ENCODE results near the gene SNX25. TPM values are rescaled to one million over a fixed set of nuclear protein-coding genes. Genes with fewer than 3 reads are reported as not detected.

Gene SNX25
- total and polyA plus RNA-seq, 2 of the 13 experiments (the other 11 are each of a cell fraction or from before 2014, with no cell fraction given), result 23.4 to 23.5 TPM

DNA sequence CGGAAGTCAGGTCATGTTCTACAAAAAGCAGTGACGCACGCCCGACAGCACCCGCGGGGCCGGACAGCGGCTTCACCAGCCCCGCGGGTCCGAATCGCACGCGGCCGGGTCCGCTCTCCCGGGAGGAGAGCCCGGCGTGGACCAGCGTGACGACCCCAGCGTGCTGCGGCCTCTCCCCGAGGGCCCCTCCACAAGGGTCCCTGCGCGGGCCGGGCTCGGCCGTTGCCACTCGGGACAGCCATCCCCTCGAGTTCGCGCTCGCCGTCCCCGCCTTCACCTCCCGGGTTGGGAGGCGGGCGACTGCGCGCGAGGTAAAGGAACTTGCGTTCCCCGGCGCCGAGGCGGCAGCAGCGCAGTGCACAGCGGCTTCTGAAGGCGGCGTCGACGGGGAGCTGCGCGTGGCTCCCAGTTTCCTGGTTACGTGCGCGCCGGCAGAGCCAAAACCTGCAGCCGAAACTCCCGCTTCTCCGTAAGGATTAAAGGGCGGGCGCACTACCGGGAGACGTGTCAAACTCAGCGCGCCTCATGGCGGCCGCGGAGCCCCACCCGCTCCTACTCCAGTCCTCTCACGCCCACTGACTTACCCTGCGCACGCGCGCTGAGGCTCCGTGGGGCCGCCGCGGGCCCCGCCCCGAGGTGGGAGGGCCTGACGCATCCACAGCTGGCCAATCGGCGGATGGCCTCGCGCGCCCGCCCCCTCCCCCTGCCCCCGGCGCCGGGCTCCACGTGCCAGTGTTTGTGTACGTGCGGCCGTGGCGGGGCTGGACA, 186.7 kb downstream of the SNX25 start (continued):
- TF ChIP-seq, protein P1, sequence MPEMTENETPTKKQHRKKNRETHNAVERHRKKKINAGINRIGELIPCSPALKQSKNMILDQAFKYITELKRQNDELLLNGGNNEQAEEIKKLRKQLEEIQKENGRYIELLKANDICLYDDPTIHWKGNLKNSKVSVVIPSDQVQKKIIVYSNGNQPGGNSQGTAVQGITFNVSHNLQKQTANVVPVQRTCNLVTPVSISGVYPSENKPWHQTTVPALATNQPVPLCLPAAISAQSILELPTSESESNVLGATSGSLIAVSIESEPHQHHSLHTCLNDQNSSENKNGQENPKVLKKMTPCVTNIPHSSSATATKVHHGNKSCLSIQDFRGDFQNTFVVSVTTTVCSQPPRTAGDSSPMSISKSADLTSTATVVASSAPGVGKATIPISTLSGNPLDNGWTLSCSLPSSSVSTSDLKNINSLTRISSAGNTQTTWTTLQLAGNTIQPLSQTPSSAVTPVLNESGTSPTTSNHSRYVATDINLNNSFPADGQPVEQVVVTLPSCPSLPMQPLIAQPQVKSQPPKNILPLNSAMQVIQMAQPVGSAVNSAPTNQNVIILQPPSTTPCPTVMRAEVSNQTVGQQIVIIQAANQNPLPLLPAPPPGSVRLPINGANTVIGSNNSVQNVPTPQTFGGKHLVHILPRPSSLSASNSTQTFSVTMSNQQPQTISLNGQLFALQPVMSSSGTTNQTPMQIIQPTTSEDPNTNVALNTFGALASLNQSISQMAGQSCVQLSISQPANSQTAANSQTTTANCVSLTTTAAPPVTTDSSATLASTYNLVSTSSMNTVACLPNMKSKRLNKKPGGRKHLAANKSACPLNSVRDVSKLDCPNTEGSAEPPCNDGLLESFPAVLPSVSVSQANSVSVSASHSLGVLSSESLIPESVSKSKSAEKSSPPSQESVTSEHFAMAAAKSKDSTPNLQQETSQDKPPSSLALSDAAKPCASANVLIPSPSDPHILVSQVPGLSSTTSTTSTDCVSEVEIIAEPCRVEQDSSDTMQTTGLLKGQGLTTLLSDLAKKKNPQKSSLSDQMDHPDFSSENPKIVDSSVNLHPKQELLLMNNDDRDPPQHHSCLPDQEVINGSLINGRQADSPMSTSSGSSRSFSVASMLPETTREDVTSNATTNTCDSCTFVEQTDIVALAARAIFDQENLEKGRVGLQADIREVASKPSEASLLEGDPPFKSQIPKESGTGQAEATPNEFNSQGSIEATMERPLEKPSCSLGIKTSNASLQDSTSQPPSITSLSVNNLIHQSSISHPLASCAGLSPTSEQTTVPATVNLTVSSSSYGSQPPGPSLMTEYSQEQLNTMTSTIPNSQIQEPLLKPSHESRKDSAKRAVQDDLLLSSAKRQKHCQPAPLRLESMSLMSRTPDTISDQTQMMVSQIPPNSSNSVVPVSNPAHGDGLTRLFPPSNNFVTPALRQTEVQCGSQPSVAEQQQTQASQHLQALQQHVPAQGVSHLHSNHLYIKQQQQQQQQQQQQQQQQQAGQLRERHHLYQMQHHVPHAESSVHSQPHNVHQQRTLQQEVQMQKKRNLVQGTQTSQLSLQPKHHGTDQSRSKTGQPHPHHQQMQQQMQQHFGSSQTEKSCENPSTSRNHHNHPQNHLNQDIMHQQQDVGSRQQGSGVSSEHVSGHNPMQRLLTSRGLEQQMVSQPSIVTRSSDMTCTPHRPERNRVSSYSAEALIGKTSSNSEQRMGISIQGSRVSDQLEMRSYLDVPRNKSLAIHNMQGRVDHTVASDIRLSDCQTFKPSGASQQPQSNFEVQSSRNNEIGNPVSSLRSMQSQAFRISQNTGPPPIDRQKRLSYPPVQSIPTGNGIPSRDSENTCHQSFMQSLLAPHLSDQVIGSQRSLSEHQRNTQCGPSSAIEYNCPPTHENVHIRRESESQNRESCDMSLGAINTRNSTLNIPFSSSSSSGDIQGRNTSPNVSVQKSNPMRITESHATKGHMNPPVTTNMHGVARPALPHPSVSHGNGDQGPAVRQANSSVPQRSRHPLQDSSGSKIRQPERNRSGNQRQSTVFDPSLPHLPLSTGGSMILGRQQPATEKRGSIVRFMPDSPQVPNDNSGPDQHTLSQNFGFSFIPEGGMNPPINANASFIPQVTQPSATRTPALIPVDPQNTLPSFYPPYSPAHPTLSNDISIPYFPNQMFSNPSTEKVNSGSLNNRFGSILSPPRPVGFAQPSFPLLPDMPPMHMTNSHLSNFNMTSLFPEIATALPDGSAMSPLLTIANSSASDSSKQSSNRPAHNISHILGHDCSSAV (CRISPR knock-in tag; IDR thresholded peaks at IDR 0.05; ENCODE audit: borderline replicate concordance), result peak; percentile 91
- TF ChIP-seq, protein P2, sequence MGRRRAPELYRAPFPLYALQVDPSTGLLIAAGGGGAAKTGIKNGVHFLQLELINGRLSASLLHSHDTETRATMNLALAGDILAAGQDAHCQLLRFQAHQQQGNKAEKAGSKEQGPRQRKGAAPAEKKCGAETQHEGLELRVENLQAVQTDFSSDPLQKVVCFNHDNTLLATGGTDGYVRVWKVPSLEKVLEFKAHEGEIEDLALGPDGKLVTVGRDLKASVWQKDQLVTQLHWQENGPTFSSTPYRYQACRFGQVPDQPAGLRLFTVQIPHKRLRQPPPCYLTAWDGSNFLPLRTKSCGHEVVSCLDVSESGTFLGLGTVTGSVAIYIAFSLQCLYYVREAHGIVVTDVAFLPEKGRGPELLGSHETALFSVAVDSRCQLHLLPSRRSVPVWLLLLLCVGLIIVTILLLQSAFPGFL (CRISPR knock-in tag; IDR thresholded peaks at IDR 0.05), result peak; percentile 73; the same call in 1 of the 2 replicates
- TF ChIP-seq TP53 (CRISPR knock-in tag; conservative IDR thresholded peaks at IDR 0.05) (peak; percentile 85; the same call in 1 of the 2 replicates), YY1 (IDR thresholded peaks at IDR 0.05; ENCODE audit: insufficient read depth, insufficient replicate concordance, low read depth, low read length) (peak; percentile 98), ZNF605 (CRISPR knock-in tag; IDR thresholded peaks at IDR 0.05) (peak; percentile 93), STAT5B (CRISPR knock-in tag; IDR thresholded peaks at IDR 0.05) (peak; percentile 17; the same call in 1 of the 2 replicates), ZNF329 (CRISPR knock-in tag; IDR thresholded peaks at IDR 0.05; ENCODE audit: low read depth) (peak; percentile 66; the same call in 1 of the 2 replicates), MAFK (conservative IDR thresholded peaks at IDR 0.05 in 1 of 2, IDR thresholded peaks at IDR 0.05 in 1 of 2; ENCODE audit: low read length in 2 of 2) (no peak), ZNF776 (CRISPR knock-in tag; IDR thresholded peaks at IDR 0.05) (peak; percentile 97), HNF4G (IDR thresholded peaks at IDR 0.05; ENCODE audit: borderline replicate concordance, low read depth, low read length) (0 out of 2 replicates have a peak, but pooled peaks have one; percentile 5), HNF4G (CRISPR knock-in tag; IDR thresholded peaks at IDR 0.05; ENCODE audit: borderline replicate concordance, low read depth) (no peak), ZSCAN21 (CRISPR knock-in tag; IDR thresholded peaks at IDR 0.05; ENCODE audit: borderline replicate concordance) (peak; percentile 99), GATAD2A (CRISPR knock-in tag; IDR thresholded peaks at IDR 0.05) (peak; percentile 39; the same call in 1 of the 2 replicates), THAP11 (CRISPR knock-in tag; IDR thresholded peaks at IDR 0.05) (peak; percentile 81), ZNF121 (CRISPR knock-in tag; IDR thresholded peaks at IDR 0.05) (peak; percentile 72), MIXL1 (CRISPR knock-in tag; IDR thresholded peaks at IDR 0.05) (0 out of 2 replicates have a peak, but pooled peaks have one; percentile 51), KLF13 (CRISPR knock-in tag; IDR thresholded peaks at IDR 0.05) (no peak)
- TF ChIP-seq, protein P3, sequence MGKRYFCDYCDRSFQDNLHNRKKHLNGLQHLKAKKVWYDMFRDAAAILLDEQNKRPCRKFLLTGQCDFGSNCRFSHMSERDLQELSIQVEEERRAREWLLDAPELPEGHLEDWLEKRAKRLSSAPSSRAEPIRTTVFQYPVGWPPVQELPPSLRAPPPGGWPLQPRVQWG (CRISPR knock-in tag; IDR thresholded peaks at IDR 0.05; ENCODE audit: borderline replicate concordance, low read depth), result no peak
